HCT116 (cell line): Measurements from ENCODE around the gene ABCC10. TPM values are rescaled to one million over a fixed set of nuclear protein-coding genes. Genes with fewer than 3 reads are reported as not detected.
A peak's percentile ranks its signal among the peaks of the same experiment; 100 is the strongest.

Experiments used
- ATAC-seq: fragments of 200-7000 bp; cut with Tn5 transposase; 2 replicates; pipeline ENCODE4 v1.9.1; 2020; ENCODE audit warnings: mild to moderate bottlenecking, moderate library complexity
- Bru-seq: library from RNA; stranded (reverse); fragments of 400-500 nt; gene quantifications from one replicate; lab custom pipeline; 2021; lab: Mats Ljungman, UMichigan
- BruChase-seq, 2 experiments: library from RNA; stranded (reverse); fragments of 400-500 nt; gene quantifications; one replicate each; lab custom pipeline; 2021; lab: Mats Ljungman, UMichigan
- BruUV-seq: library from RNA; stranded (reverse); fragments of 400-500 nt; replicated peaks from 2 replicates; lab custom pipeline; 2021; lab: Mats Ljungman, UMichigan
- CTCF ChIA-PET: fragments of 300-600 bp; sonication (Branson Sonifier 250); formaldehyde crosslinking; loops from one replicate; lab custom pipeline; 2021; ENCODE audit warnings: antibody characterized with exemption; lab: Charles Lee
- POLR2A ChIA-PET: fragments of 300-600, 350-600 bp; sonication (Branson Sonifier 250); formaldehyde crosslinking; loops from one replicate; lab custom pipeline; 2021; ENCODE audit warnings: antibody characterized with exemption; lab: Charles Lee
- RAD21 ChIA-PET, 2 experiments: fragments of 300-600 bp; sonication (Branson Sonifier 250); formaldehyde crosslinking; loops; one replicate each; lab custom pipeline; 2023; ENCODE audit warnings: low total read pairs in 2 of 2; ENCODE audit not compliant: uncharacterized antibody in 2 of 2, unreplicated experiment in 2 of 2, low non-redundant PET in 1 of 2; lab: Charles Lee
- DNase-seq: peaks from one replicate; pipeline ENCODE4 v3.0.0-alpha.2; 2010; ENCODE audit warnings: low read depth, low spot score
- H2AFZ ChIP-seq: fragments of 200-600 bp; shearing (Covaris generic), sonication (generic); 2 replicates; pipeline ENCODE4 v1.6.1; 2017; ENCODE audit warnings: low read depth, mixed run types, mixed read lengths, antibody characterized with exemption, low read length; ENCODE audit not compliant: poor library complexity, severe bottlenecking
- H3K27ac ChIP-seq: 2 replicates; pipeline ENCODE4 v1.5.1; 2012; ENCODE audit warnings: low read depth, low read length
- H3K27me3 ChIP-seq: fragments of 200-600 bp; sonication (generic); 2 replicates; pipeline ENCODE4 v1.6.1; 2016; ENCODE audit warnings: mixed run types, low read length, mixed read lengths; ENCODE audit not compliant: insufficient read depth
- H3K36me3 ChIP-seq, 2 experiments: fragments of 200-500 bp in 1 of 2; fragments of 200-600 bp in 1 of 2; sonication (Bioruptor generic) in 1 of 2; sonication (generic) in 1 of 2; 2 replicates each; pipeline versions ENCODE4 v1.5.1 to v1.6.1; 2014 to 2016; ENCODE audit warnings: low read length in 2 of 2, inconsistent platforms in 1 of 2, mixed read lengths in 1 of 2, mixed run types in 1 of 2; ENCODE audit not compliant: insufficient read depth in 2 of 2, control insufficient read depth in 1 of 2
- H3K4me1 ChIP-seq, 2 experiments: fragments of 200-600 bp in 1 of 2; sonication (generic) in 1 of 2; 2 replicates each; pipeline versions ENCODE4 v1.5.1 to v1.6.1; 2012 to 2017; ENCODE audit warnings: low read length in 2 of 2, inconsistent platforms in 1 of 2, mild to moderate bottlenecking in 1 of 2, mixed read lengths in 1 of 2, mixed run types in 1 of 2, moderate library complexity in 1 of 2; ENCODE audit not compliant: insufficient read depth in 2 of 2, control insufficient read depth in 1 of 2
- H3K4me2 ChIP-seq: fragments of 200-600 bp; sonication (generic); 2 replicates; pipeline ENCODE4 v1.6.1; 2017; ENCODE audit warnings: mixed run types, low read length, mixed read lengths
- H3K4me3 ChIP-seq, 2 experiments: fragments of 200-600 bp in 1 of 2; sonication (generic) in 1 of 2; replicated peaks in 1 of 2; 2 replicates each; pipeline ENCODE4 v1.5.1; 2011 to 2016; ENCODE audit warnings: low read length in 2 of 2, control low read depth in 1 of 2, low read depth in 1 of 2, mild to moderate bottlenecking in 1 of 2, mixed read lengths in 1 of 2, mixed run types in 1 of 2
- H3K79me2 ChIP-seq: fragments of 200-600 bp; sonication (generic); 2 replicates; pipeline ENCODE4 v1.6.1; 2017; ENCODE audit warnings: mild to moderate bottlenecking, mixed run types, low read length, moderate library complexity, mixed read lengths; ENCODE audit not compliant: insufficient read depth
- H3K9ac ChIP-seq: fragments of 200-600 bp; sonication (generic); 2 replicates; pipeline ENCODE4 v1.6.1; 2016; ENCODE audit warnings: low read length, mixed read lengths
- H3K9me2 ChIP-seq: fragments of 200-600 bp; sonication (generic), shearing (Covaris generic); 2 replicates; pipeline ENCODE4 v1.6.1; 2017; ENCODE audit warnings: mixed run types, mild to moderate bottlenecking, moderate library complexity; ENCODE audit not compliant: insufficient read depth
- H3K9me3 ChIP-seq, 2 experiments: fragments of 200-500 bp in 1 of 2; fragments of 200-600 bp in 1 of 2; sonication (Bioruptor generic) in 1 of 2; sonication (generic) in 1 of 2; 2 replicates each; pipeline ENCODE4 v1.6.1; 2014 to 2017; ENCODE audit warnings: low read length in 2 of 2, mixed read lengths in 2 of 2, inconsistent platforms in 1 of 2, low read depth in 1 of 2, mild to moderate bottlenecking in 1 of 2, mixed run types in 1 of 2, moderate library complexity in 1 of 2; ENCODE audit not compliant: control insufficient read depth in 1 of 2, insufficient read depth in 1 of 2
- H4K20me1 ChIP-seq: fragments of 200-600 bp; sonication (generic), shearing (Covaris generic); 2 replicates; pipeline ENCODE4 v1.6.1; 2017; ENCODE audit warnings: mixed run types, mild to moderate bottlenecking, moderate library complexity; ENCODE audit not compliant: insufficient read depth
- CEBPB ChIP-seq: IDR thresholded peaks from 2 replicates; pipeline ENCODE4 v1.6.1; 2012; ENCODE audit warnings: low read depth
- CTCF ChIP-seq, 3 experiments: fragments of 200-600 bp in 1 of 3; sonication (generic) in 1 of 3; IDR thresholded peaks in 2 of 3; conservative IDR thresholded peaks in 1 of 3; 2 replicates each; pipeline ENCODE4 v1.5.1; 2012 to 2017; ENCODE audit warnings: low read depth in 2 of 3, low read length in 2 of 3, antibody characterized with exemption in 1 of 3, borderline replicate concordance in 1 of 3, control low read depth in 1 of 3, mild to moderate bottlenecking in 1 of 3, mixed read lengths in 1 of 3, mixed run types in 1 of 3, moderate library complexity in 1 of 3; ENCODE audit not compliant: insufficient read depth in 1 of 3
- ELF1 ChIP-seq: IDR thresholded peaks from 2 replicates; pipeline ENCODE4 v1.6.1; 2012; ENCODE audit warnings: low read depth, borderline replicate concordance
- EZH2 ChIP-seq: fragments of 200-600 bp; sonication (generic); IDR thresholded peaks from 2 replicates; pipeline ENCODE4 v1.6.1; 2017; ENCODE audit warnings: antibody characterized with exemption, mixed run types
- FOSL1 ChIP-seq: IDR thresholded peaks from 2 replicates; pipeline ENCODE4 v1.6.1; 2012; ENCODE audit warnings: low read depth
- MAX ChIP-seq: IDR thresholded peaks from 2 replicates; pipeline ENCODE4 v1.6.1; 2012
- POLR2A ChIP-seq: IDR thresholded peaks from 2 replicates; pipeline ENCODE4 v1.7.0; 2011; ENCODE audit warnings: borderline replicate concordance; ENCODE audit not compliant: insufficient read depth, insufficient read length; ENCODE audit errors: extremely low read depth
- POLR2AphosphoS5 ChIP-seq: IDR thresholded peaks from 2 replicates; pipeline ENCODE4 v1.6.1; 2011; ENCODE audit warnings: mild to moderate bottlenecking, low read depth, low read length, moderate library complexity
- SIN3A ChIP-seq: IDR thresholded peaks from 2 replicates; pipeline ENCODE4 v1.6.1; 2012; ENCODE audit warnings: low read depth
- SP1 ChIP-seq: IDR thresholded peaks from 2 replicates; pipeline ENCODE4 v1.6.1; 2012; ENCODE audit warnings: low read depth
- SRF ChIP-seq: IDR thresholded peaks from 2 replicates; pipeline ENCODE4 v1.6.1; 2012; ENCODE audit warnings: low read depth
- TCF7L2 ChIP-seq: IDR thresholded peaks from 2 replicates; pipeline ENCODE4 v1.7.0; 2011; ENCODE audit warnings: borderline replicate concordance, inconsistent platforms; ENCODE audit not compliant: insufficient read depth, insufficient read length; ENCODE audit errors: extremely low read depth
- YY1 ChIP-seq: IDR thresholded peaks from 2 replicates; pipeline ENCODE4 v1.6.1; 2011; ENCODE audit warnings: low read length, low read depth, moderate library complexity, mild to moderate bottlenecking; ENCODE audit not compliant: insufficient replicate concordance; ENCODE audit errors: extremely low read depth
- ZBTB33 ChIP-seq: IDR thresholded peaks from 2 replicates; pipeline ENCODE4 v1.6.1; 2011; ENCODE audit warnings: mild to moderate bottlenecking, low read length, moderate library complexity; ENCODE audit not compliant: insufficient replicate concordance; ENCODE audit errors: extremely low read depth
- ZFX ChIP-seq: fragments of 450-650 bp; IDR thresholded peaks from 2 replicates; pipeline ENCODE4 v1.6.1; 2017
- ZNF274 ChIP-seq: fragments of 200-500 bp; sonication (Bioruptor generic); IDR thresholded peaks from 2 replicates; pipeline ENCODE4 v1.6.1; 2014; ENCODE audit warnings: mild to moderate bottlenecking, low read depth, low read length, inconsistent platforms
- intact Hi-C: fragments of 100-400 bp; cut with micrococcal nuclease; formaldehyde crosslinking; loops from 2 replicates; pipeline ENCODE4 v1.10.0; 2022
- long read RNA-seq: library from polyadenylated mRNA; unstranded; transcript quantifications from one replicate; pipeline ENCODE4 v2.0.0, GENCODE V29; 2021; ENCODE audit not compliant: unreplicated experiment
- polyA plus RNA-seq: library from polyadenylated mRNA; unstranded; fragments of >200 nt; gene quantifications from 2 replicates; pipeline ENCODE4 v1.2.1, GENCODE V29; 2012; ENCODE audit warnings: missing spikeins
- total RNA-seq: library from RNA; stranded (reverse); gene quantifications from one replicate; pipeline ENCODE4 v1.2.1, GENCODE V29; 2021; ENCODE audit not compliant: unreplicated experiment

Gene ABCC10
- total RNA-seq: 29.9 TPM
- polyA plus RNA-seq: 14.5 and 16.4 TPM in 2 replicates
- Bru-seq, nascent RNA: percentile 61 among the genes with signal in this experiment
- BruChase-seq, experiment 1, labeled RNA remaining after a 6-hour chase: percentile 71 among the genes with signal in this experiment
- percentile 71 among the genes with signal in this experiment for BruChase-seq, experiment 2, labeled RNA remaining after a 2-hour chase
- long read RNA-seq, partial matches to known transcripts: 18 of 26 reads
- long read RNA-seq, other reads (novel, unspliced or antisense): 8 of 26 reads

- H2AFZ ChIP-seq: no peak within 1 kb of the TSS
- TF ChIP-seq CTCF (IDR thresholded peaks at IDR 0.05 in 2 of 3, conservative IDR thresholded peaks at IDR 0.05 in 1 of 3; ENCODE audit: borderline replicate concordance in 1 of 3, insufficient read depth in 1 of 3, low read depth in 2 of 3, low read length in 2 of 3): peak in 2 of 3 experiments; percentile 28 to 51; a peak in 4 of 6 replicates
- peak; percentile 92 for TF ChIP-seq ZBTB33
- 0 out of 2 replicates have a peak, but pooled peaks have one; percentile 37 for TF ChIP-seq ZFX
- TF ChIP-seq FOSL1: no peak
- peak; percentile 21 for TF ChIP-seq YY1
- TF ChIP-seq POLR2A: peak; percentile 93
- no peak for TF ChIP-seq TCF7L2
- TF ChIP-seq CEBPB: no peak
- peak; percentile 51 for TF ChIP-seq MAX
- peak; percentile 89 for TF ChIP-seq SIN3A
- TF ChIP-seq SRF: no peak
- TF ChIP-seq ZNF274: no peak
- TF ChIP-seq POLR2AphosphoS5: peak; percentile 89
- TF ChIP-seq SP1: peak; percentile 43
- TF ChIP-seq ELF1: peak; percentile 73; the same call in 1 of the 2 replicates
- TF ChIP-seq EZH2: no peak
- TF ChIP-seq, all 23 proteins: peak for 10
- Histone ChIP-seq H3K9me3 (no peaks in the 10 kb centered on the region), H3K79me2 (peaks cover 12% of the 10 kb centered on the region), H3K4me1 (peaks cover 7 to 12% of the 10 kb centered on the region in 2 experiments), H4K20me1 (no peaks in the 10 kb centered on the region), H3K9ac (peak within 1 kb of the TSS; percentile 84), H3K9me2 (no peaks in the 10 kb centered on the region), H3K27me3 (no peaks in the 10 kb centered on the region), H3K27ac (peak within 1 kb of the TSS; percentile 91), H3K4me3 (peak within 1 kb of the TSS; percentile 88 to 96), H3K4me2 (peak within 1 kb of the TSS; percentile 63), H3K36me3 (no peaks in the 10 kb centered on the region)
- TSS peak; percentile 90 for BruUV-seq
- intact Hi-C loops: no loop called here
- ATAC-seq (peak; percentile 93), DNase-seq (peak; percentile 88)
- ChIA-PET RAD21 (no interaction called here), POLR2A (interaction anchor here (1.2 kb wide), 1 partner anchor 9 kb away, joined by 3 read pairs; no protein-coding TSS in a partner anchor), CTCF (interaction anchor here (0.7 to 1.0 kb wide), 2 partner anchors 25 to 29 kb away, joined by 4 to 5 read pairs; no protein-coding TSS in a partner anchor)
Measured at GRCh38 chr6:43427406-43428111, at the start of gene ABCC10. Gene ABCC10 (plus strand): TSS chr6:43427541. CDS start chr6:43427979, 438 bp downstream.
